Measurements from ENCODE around the gene EML6.

- TF ChIP-seq CTCF (IDR thresholded peaks at IDR 0.05): no peak
- TF ChIP-seq EP300 (IDR thresholded peaks at IDR 0.05): no peak
Measured at GRCh38 chr2:54815148-54815539, 91.7 kb downstream of the EML6 start.

Measured in upper lobe of left lung (tissue), 4 donors.